Adrenal gland (tissue), 5 donors: ENCODE measurements around the gene AMPH.

Experiments used
- POLR2A ChIP-seq, 2 donors: fragments of 450-650 bp; IDR thresholded peaks; one replicate each; pipeline ENCODE4 v1.6.1; 2017; ENCODE audit warnings: antibody characterized with exemption in 2 of 2, mild to moderate bottlenecking in 2 of 2, moderate library complexity in 1 of 2
- TF ChIP-seq, protein P1 (sequence below), 6 experiments: fragments of 450-650 bp in 4 of 6; fragments of 200-600 bp in 2 of 6; sonication (generic) in 1 of 6; IDR thresholded peaks; 1 replicate in 5 of 6; 2 replicates in 1 of 6; pipeline versions ENCODE4 v1.5.1 to v1.8.0; 2016 to 2021; ENCODE audit warnings: antibody characterized with exemption in 6 of 6, mild to moderate bottlenecking in 2 of 6, moderate library complexity in 1 of 6
- donor health status: DM: no; HTN: no; CAD: no.

- TF ChIP-seq, protein P1, sequence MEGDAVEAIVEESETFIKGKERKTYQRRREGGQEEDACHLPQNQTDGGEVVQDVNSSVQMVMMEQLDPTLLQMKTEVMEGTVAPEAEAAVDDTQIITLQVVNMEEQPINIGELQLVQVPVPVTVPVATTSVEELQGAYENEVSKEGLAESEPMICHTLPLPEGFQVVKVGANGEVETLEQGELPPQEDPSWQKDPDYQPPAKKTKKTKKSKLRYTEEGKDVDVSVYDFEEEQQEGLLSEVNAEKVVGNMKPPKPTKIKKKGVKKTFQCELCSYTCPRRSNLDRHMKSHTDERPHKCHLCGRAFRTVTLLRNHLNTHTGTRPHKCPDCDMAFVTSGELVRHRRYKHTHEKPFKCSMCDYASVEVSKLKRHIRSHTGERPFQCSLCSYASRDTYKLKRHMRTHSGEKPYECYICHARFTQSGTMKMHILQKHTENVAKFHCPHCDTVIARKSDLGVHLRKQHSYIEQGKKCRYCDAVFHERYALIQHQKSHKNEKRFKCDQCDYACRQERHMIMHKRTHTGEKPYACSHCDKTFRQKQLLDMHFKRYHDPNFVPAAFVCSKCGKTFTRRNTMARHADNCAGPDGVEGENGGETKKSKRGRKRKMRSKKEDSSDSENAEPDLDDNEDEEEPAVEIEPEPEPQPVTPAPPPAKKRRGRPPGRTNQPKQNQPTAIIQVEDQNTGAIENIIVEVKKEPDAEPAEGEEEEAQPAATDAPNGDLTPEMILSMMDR (IDR thresholded peaks at IDR 0.05), result peak; percentile 58 to 84 (median 72)
- TF ChIP-seq POLR2A (IDR thresholded peaks at IDR 0.05), result no peak
Observed at GRCh38 chr7:38369816-38370493, 261.2 kb downstream of the AMPH start.
